GM10266 (cell line): ENCODE results near the gene MGMT.

ENCODE experiments used
- DNase-seq: peaks from one replicate; pipeline ENCODE4 v3.0.0; 2012; ENCODE audit errors: extremely low spot score
- CTCF ChIP-seq: IDR thresholded peaks from 2 replicates; pipeline ENCODE4 v1.5.1; 2012; ENCODE audit warnings: mild to moderate bottlenecking, low read depth; ENCODE audit not compliant: control insufficient read depth, insufficient read depth; ENCODE audit errors: missing control alignments

MGMT gene

GRCh38 chr10:129807211-129807610 lies 340.2 kb downstream of the MGMT start:
- no peak for TF ChIP-seq CTCF

GRCh38 chr10:129808092-129808983 lies 341.3 kb downstream of the MGMT start:
- DNase-seq, result no peak
- no peak for TF ChIP-seq CTCF

More at GRCh38 chr10:129807211-129807610, 340.2 kb downstream of the MGMT start:
- no peak for DNase-seq

- TF ChIP-seq CTCF, result no peak
- DNase-seq, result no peak
Observed at GRCh38 chr10:129809431-129809830, 342.4 kb downstream of the MGMT start.

GRCh38 chr10:129809841-129810240 lies 342.8 kb downstream of the MGMT start:
- DNase-seq, result no peak
- no peak for TF ChIP-seq CTCF

GRCh38 chr10:129811208-129811607 lies 344.2 kb downstream of the MGMT start:
- TF ChIP-seq CTCF, result no peak
- no peak for DNase-seq

GRCh38 chr10:129812398-129812797 lies 345.4 kb downstream of the MGMT start:
- no peak for DNase-seq
- no peak for TF ChIP-seq CTCF
